Neural cell (in vitro differentiated cells): ENCODE results near the gene DNAAF2. TPM values are rescaled to one million over a fixed set of nuclear protein-coding genes. Genes with fewer than 3 reads are reported as not detected.

Experiments
- H2AFZ ChIP-seq: fragments of 200-600, 300-800 bp; sonication (generic), shearing (Covaris generic); 2 replicates; pipeline ENCODE4 v1.6.0; 2014; ENCODE audit warnings: low read depth, mild to moderate bottlenecking, antibody characterized with exemption, low read length, moderate library complexity
- H3F3A ChIP-seq: fragments of 200-600 bp; shearing (Covaris generic); 2 replicates; pipeline ENCODE4 v1.6.1; 2016; ENCODE audit warnings: mild to moderate bottlenecking, moderate library complexity, mixed read lengths, antibody characterized with exemption, low read length; ENCODE audit not compliant: insufficient read depth, poor library complexity, severe bottlenecking
- H3K27ac ChIP-seq: fragments of 200-600, 300-800 bp; sonication (generic), shearing (Covaris generic); 2 replicates; pipeline ENCODE4 v1.5.1; 2014; ENCODE audit warnings: mild to moderate bottlenecking, low read length, moderate library complexity
- H3K27me3 ChIP-seq: fragments of 300-800, 200-600 bp; sonication (generic), shearing (Covaris generic); 2 replicates; pipeline ENCODE4 v1.6.0; 2014; ENCODE audit warnings: mild to moderate bottlenecking, low read depth, low read length, moderate library complexity; ENCODE audit not compliant: insufficient read depth
- H3K36me3 ChIP-seq: fragments of 300-800, 200-600 bp; sonication (generic), shearing (Covaris generic); 2 replicates; pipeline ENCODE4 v1.5.1; 2014; ENCODE audit warnings: mild to moderate bottlenecking, antibody characterized with exemption, low read length, moderate library complexity; ENCODE audit not compliant: insufficient read depth
- H3K4me2 ChIP-seq: fragments of 300-800, 200-600 bp; sonication (generic), shearing (Covaris generic); 2 replicates; pipeline ENCODE4 v1.6.0; 2014; ENCODE audit warnings: mild to moderate bottlenecking, low read length
- H3K4me3 ChIP-seq: fragments of 300-800, 200-600 bp; sonication (generic), shearing (Covaris generic); 2 replicates; pipeline ENCODE4 v1.5.1; 2014; ENCODE audit warnings: mild to moderate bottlenecking, low read length, moderate library complexity
- H3K79me2 ChIP-seq: fragments of 200-600 bp; shearing (Covaris generic); replicated peaks from 2 replicates; pipeline ENCODE4 v1.6.0; 2014; ENCODE audit warnings: mild to moderate bottlenecking, low read length, moderate library complexity; ENCODE audit not compliant: insufficient read depth
- H3K9ac ChIP-seq: fragments of 300-800, 200-600 bp; sonication (generic), shearing (Covaris generic); 2 replicates; pipeline ENCODE4 v1.6.1; 2016; ENCODE audit warnings: mild to moderate bottlenecking, low read length, mixed read lengths
- H3K9me2 ChIP-seq: fragments of 200-600 bp; shearing (Covaris generic); 2 replicates; pipeline ENCODE4 v1.6.1; 2016; ENCODE audit warnings: mild to moderate bottlenecking, low read length, mixed read lengths; ENCODE audit not compliant: insufficient read depth
- H3K9me3 ChIP-seq: fragments of 200-600, 300-800 bp; sonication (generic), shearing (Covaris generic); 2 replicates; pipeline ENCODE4 v1.6.1; 2016; ENCODE audit warnings: mild to moderate bottlenecking, mixed run types, low read length, moderate library complexity, mixed read lengths
- H4K20me1 ChIP-seq: fragments of 200-600 bp; shearing (Covaris generic); 2 replicates; pipeline ENCODE4 v1.6.1; 2016; ENCODE audit warnings: mild to moderate bottlenecking, mixed run types; ENCODE audit not compliant: insufficient read depth
- CTCF ChIP-seq: fragments of 450-650 bp; IDR thresholded peaks from 2 replicates; pipeline ENCODE4 v1.5.1; 2014; ENCODE audit warnings: antibody characterized with exemption, mild to moderate bottlenecking, moderate library complexity; ENCODE audit not compliant: poor library complexity, severe bottlenecking
- EP300 ChIP-seq: fragments of 450-650 bp; conservative IDR thresholded peaks from 2 replicates; pipeline ENCODE4 v1.6.1; 2014; ENCODE audit warnings: antibody characterized with exemption, mild to moderate bottlenecking, moderate library complexity; ENCODE audit not compliant: poor library complexity, severe bottlenecking
- EZH2 ChIP-seq: fragments of 200-600, 300-800 bp; shearing (Covaris generic), sonication (generic); IDR thresholded peaks from 2 replicates; pipeline ENCODE4 v1.6.1; 2014; ENCODE audit warnings: antibody characterized with exemption, low read length, borderline replicate concordance, mild to moderate bottlenecking; ENCODE audit not compliant: insufficient read depth, poor library complexity, severe bottlenecking
- MXI1 ChIP-seq: fragments of 450-650 bp; conservative IDR thresholded peaks from 2 replicates; pipeline ENCODE4 v1.6.1; 2014; ENCODE audit warnings: antibody characterized with exemption, mild to moderate bottlenecking; ENCODE audit not compliant: poor library complexity, severe bottlenecking
- POLR2AphosphoS5 ChIP-seq: IDR thresholded peaks from 2 replicates; pipeline ENCODE4 v1.6.1; 2012
- RAD21 ChIP-seq: fragments of 450-650 bp; conservative IDR thresholded peaks from 2 replicates; pipeline ENCODE4 v1.6.1; 2014; ENCODE audit warnings: antibody characterized with exemption, mild to moderate bottlenecking, moderate library complexity
- SMC3 ChIP-seq: fragments of 450-650 bp; conservative IDR thresholded peaks from 2 replicates; pipeline ENCODE4 v1.6.1; 2014; ENCODE audit warnings: antibody characterized with exemption, mild to moderate bottlenecking, moderate library complexity; ENCODE audit not compliant: poor library complexity
- TAF1 ChIP-seq: IDR thresholded peaks from 2 replicates; pipeline ENCODE4 v1.6.1; 2012; ENCODE audit warnings: low read depth
- polyA plus RNA-seq: library from polyadenylated mRNA; depleted of rRNA; stranded (reverse); fragments of >200 nt; gene quantifications from 2 replicates; pipeline ENCODE4 v1.2.3, GENCODE V29; 2014
- TF ChIP-seq, protein P1 (sequence below): IDR thresholded peaks from 2 replicates; pipeline ENCODE4 v1.6.1; 2012; ENCODE audit warnings: borderline replicate concordance

DNAAF2 gene
- polyA plus RNA-seq, 1 donor from 2014 or later: 41.6 TPM

- peak; percentile 69 for TF ChIP-seq TAF1
- TF ChIP-seq POLR2AphosphoS5: peak; percentile 77
- peak; percentile 93 for TF ChIP-seq RAD21
- TF ChIP-seq EP300: peak; percentile 10
- TF ChIP-seq SMC3: peak; percentile 87
- TF ChIP-seq CTCF: peak; percentile 95
- TF ChIP-seq, protein P1, sequence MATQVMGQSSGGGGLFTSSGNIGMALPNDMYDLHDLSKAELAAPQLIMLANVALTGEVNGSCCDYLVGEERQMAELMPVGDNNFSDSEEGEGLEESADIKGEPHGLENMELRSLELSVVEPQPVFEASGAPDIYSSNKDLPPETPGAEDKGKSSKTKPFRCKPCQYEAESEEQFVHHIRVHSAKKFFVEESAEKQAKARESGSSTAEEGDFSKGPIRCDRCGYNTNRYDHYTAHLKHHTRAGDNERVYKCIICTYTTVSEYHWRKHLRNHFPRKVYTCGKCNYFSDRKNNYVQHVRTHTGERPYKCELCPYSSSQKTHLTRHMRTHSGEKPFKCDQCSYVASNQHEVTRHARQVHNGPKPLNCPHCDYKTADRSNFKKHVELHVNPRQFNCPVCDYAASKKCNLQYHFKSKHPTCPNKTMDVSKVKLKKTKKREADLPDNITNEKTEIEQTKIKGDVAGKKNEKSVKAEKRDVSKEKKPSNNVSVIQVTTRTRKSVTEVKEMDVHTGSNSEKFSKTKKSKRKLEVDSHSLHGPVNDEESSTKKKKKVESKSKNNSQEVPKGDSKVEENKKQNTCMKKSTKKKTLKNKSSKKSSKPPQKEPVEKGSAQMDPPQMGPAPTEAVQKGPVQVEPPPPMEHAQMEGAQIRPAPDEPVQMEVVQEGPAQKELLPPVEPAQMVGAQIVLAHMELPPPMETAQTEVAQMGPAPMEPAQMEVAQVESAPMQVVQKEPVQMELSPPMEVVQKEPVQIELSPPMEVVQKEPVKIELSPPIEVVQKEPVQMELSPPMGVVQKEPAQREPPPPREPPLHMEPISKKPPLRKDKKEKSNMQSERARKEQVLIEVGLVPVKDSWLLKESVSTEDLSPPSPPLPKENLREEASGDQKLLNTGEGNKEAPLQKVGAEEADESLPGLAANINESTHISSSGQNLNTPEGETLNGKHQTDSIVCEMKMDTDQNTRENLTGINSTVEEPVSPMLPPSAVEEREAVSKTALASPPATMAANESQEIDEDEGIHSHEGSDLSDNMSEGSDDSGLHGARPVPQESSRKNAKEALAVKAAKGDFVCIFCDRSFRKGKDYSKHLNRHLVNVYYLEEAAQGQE: peak; percentile 46
- peak; percentile 12 for TF ChIP-seq MXI1
- no peak for TF ChIP-seq EZH2
- Histone ChIP-seq H2AFZ (peak overlapping the region; percentile 90), H3K27ac (peak overlapping the region; percentile 96), H3K9ac (peak overlapping the region; percentile 91), H3K9me2 (no peaks in the 10 kb centered on the region), H3K9me3 (no peaks in the 10 kb centered on the region), H3K79me2 (peaks cover 42% of the 10 kb centered on the region), H3K4me3 (peak overlapping the region; percentile 96), H3K36me3 (no peaks in the 10 kb centered on the region), H3F3A (no peaks in the 10 kb centered on the region), H3K27me3 (no peaks in the 10 kb centered on the region), H4K20me1 (no peaks in the 10 kb centered on the region), H3K4me2 (peak overlapping the region; percentile 53)
Measured at GRCh38 chr14:49633640-49634546, 1.2 kb downstream of the DNAAF2 start.

- H4K20me1 ChIP-seq: no peaks in the 10 kb centered on the region
- H3K27ac ChIP-seq: no peak overlapping the region
- H3K79me2 ChIP-seq: peaks cover 45% of the 10 kb centered on the region
- no peak overlapping the region for H3K9ac ChIP-seq
- no peak for TF ChIP-seq EZH2
- TF ChIP-seq SMC3: no peak
- TF ChIP-seq MXI1: no peak
- TF ChIP-seq TAF1: no peak
- no peak for TF ChIP-seq POLR2AphosphoS5
- TF ChIP-seq CTCF: no peak
- no peak for TF ChIP-seq RAD21
- TF ChIP-seq, protein P1: no peak
- TF ChIP-seq EP300: no peak
- no peaks in the 10 kb centered on the region for H3K36me3 ChIP-seq
- no peak overlapping the region for H2AFZ ChIP-seq
- H3K9me2 ChIP-seq: no peaks in the 10 kb centered on the region
- no peaks in the 10 kb centered on the region for H3K27me3 ChIP-seq
- no peak overlapping the region for H3K4me2 ChIP-seq
- H3K4me3 ChIP-seq: peak overlapping the region; percentile 96
- no peaks in the 10 kb centered on the region for H3K9me3 ChIP-seq
- H3F3A ChIP-seq: peaks cover 3% of the 10 kb centered on the region
Measured at GRCh38 chr14:49623941-49624839, 10.9 kb downstream of the DNAAF2 start.
